ENCODE results near the gene KIF1C. TPM values are rescaled to one million over a fixed set of nuclear protein-coding genes. Genes with fewer than 3 reads are reported as not detected.

The KIF1C gene
- total and polyA plus RNA-seq, 9 of the 15 experiments (the other 6 are each of a cell fraction or from before 2014, with no cell fraction given) = 0.38 to 68.4 (median 25.1) TPM

- TF ChIP-seq BRF2 (IDR thresholded peaks at IDR 0.05; ENCODE audit: borderline replicate concordance, insufficient read depth, insufficient read length) = no peak
- TF ChIP-seq RFX5 (IDR thresholded peaks at IDR 0.05; ENCODE audit: low read depth, low read length) = no peak
- TF ChIP-seq PKNOX1 (IDR thresholded peaks at IDR 0.05) = peak; percentile 100
- no peak for TF ChIP-seq HINFP (tag; conservative IDR thresholded peaks at IDR 0.05; ENCODE audit: low read depth)
- TF ChIP-seq BMI1 (IDR thresholded peaks at IDR 0.05; ENCODE audit: low read length) = no peak
- TF ChIP-seq RAD21 (CRISPR knock-in tag; conservative IDR thresholded peaks at IDR 0.05 in 1 of 2, IDR thresholded peaks at IDR 0.05 in 1 of 2) = no peak
- no peak for TF ChIP-seq CHCHD3 (CRISPR knock-in tag; IDR thresholded peaks at IDR 0.05)
- no peak for TF ChIP-seq KDM1A (IDR thresholded peaks at IDR 0.05)
- TF ChIP-seq E2F3 (CRISPR knock-in tag; IDR thresholded peaks at IDR 0.05) = no peak
- peak; percentile 37 for TF ChIP-seq USF2 (CRISPR knock-in tag; IDR thresholded peaks at IDR 0.05)
- TF ChIP-seq CHD4 (IDR thresholded peaks at IDR 0.05; ENCODE audit: insufficient read depth, insufficient replicate concordance, low read depth, low read length, poor library complexity, severe bottlenecking) = no peak
- no peak for TF ChIP-seq ZBTB26 (CRISPR knock-in tag; IDR thresholded peaks at IDR 0.05)
- no peak for TF ChIP-seq CSDE1 (IDR thresholded peaks at IDR 0.05)
- no peak for TF ChIP-seq SETDB1 (IDR thresholded peaks at IDR 0.05; ENCODE audit: low read length)
- no peak for TF ChIP-seq SNIP1 (IDR thresholded peaks at IDR 0.05; ENCODE audit: low read depth)
- TF ChIP-seq ZNF699 (CRISPR knock-in tag; IDR thresholded peaks at IDR 0.05; ENCODE audit: insufficient replicate concordance) = no peak
- no peak; the same call in 1 of the 2 replicates for TF ChIP-seq ZNF263 (CRISPR knock-in tag; IDR thresholded peaks at IDR 0.05; ENCODE audit: borderline replicate concordance)
- no peak for TF ChIP-seq SRSF9 (IDR thresholded peaks at IDR 0.05; ENCODE audit: borderline replicate concordance, low read depth, low read length)
- peak; percentile 97 for TF ChIP-seq L3MBTL2 (IDR thresholded peaks at IDR 0.05)
- TF ChIP-seq SMAD1 (IDR thresholded peaks at IDR 0.05; ENCODE audit: low read depth, low read length, partially characterized antibody) = no peak
- TF ChIP-seq ZNF253 (CRISPR knock-in tag; conservative IDR thresholded peaks at IDR 0.05) = no peak
Measured at GRCh38 chr17:4966844-4967538, 30.8 kb upstream of the KIF1C start (continued).

Data from K562 (cell line).